ENCODE measurements around the gene STOM.
A peak's percentile ranks its signal among the peaks of the same experiment; 100 is the strongest.

STOM gene

GRCh38 chr9:121386442-121387175 is 16.6 kb upstream of the STOM start:
- TF ChIP-seq CTCF (IDR thresholded peaks at IDR 0.05; ENCODE audit: low read depth, low read length): no peak
- H3K4me3 ChIP-seq (ENCODE audit: low read depth, low read length): no peak overlapping the region

- H3K4me3 ChIP-seq (ENCODE audit: low read depth, low read length): no peak overlapping the region
- no peak for TF ChIP-seq CTCF (IDR thresholded peaks at IDR 0.05; ENCODE audit: low read depth, low read length)
Observed at GRCh38 chr9:121383715-121384114, 13.7 kb upstream of the STOM start.

- no peak for TF ChIP-seq CTCF (IDR thresholded peaks at IDR 0.05; ENCODE audit: low read depth, low read length)
- H3K4me3 ChIP-seq (ENCODE audit: low read depth, low read length): no peak overlapping the region
Observed at GRCh38 chr9:121380846-121381245, 10.8 kb upstream of the STOM start.

- no peak overlapping the region for H3K4me3 ChIP-seq (ENCODE audit: low read depth, low read length)
- TF ChIP-seq CTCF (IDR thresholded peaks at IDR 0.05; ENCODE audit: low read depth, low read length): peak; percentile 3; the same call in 1 of the 2 replicates
Observed at GRCh38 chr9:121376214-121376830, 6.3 kb upstream of the STOM start.

- H3K4me3 ChIP-seq (ENCODE audit: low read depth, low read length): 0 out of 2 replicates have a peak overlapping the region, but pooled peaks have one; percentile 20
- no peak for TF ChIP-seq CTCF (IDR thresholded peaks at IDR 0.05; ENCODE audit: low read depth, low read length)
Observed at GRCh38 chr9:121373011-121373729, 3.1 kb upstream of the STOM start.

GRCh38 chr9:121372239-121373010 is 2.4 kb upstream of the STOM start:
- H3K4me3 ChIP-seq (ENCODE audit: low read depth, low read length): 0 out of 2 replicates have a peak overlapping the region, but pooled peaks have one; percentile 9
- no peak for TF ChIP-seq CTCF (IDR thresholded peaks at IDR 0.05; ENCODE audit: low read depth, low read length)

Data from WI38 (cell line).